Stomach (tissue), 4 donors: Measurements from ENCODE around the gene TXNDC11.

Experiments used
- CTCF ChIP-seq, 7 experiments: fragments of 450-650 bp in 4 of 7; fragments of 200-600 bp in 3 of 7; sonication (generic) in 3 of 7; IDR thresholded peaks; one replicate each; pipeline ENCODE4 v1.5.1; 2016 to 2019; ENCODE audit warnings: antibody characterized with exemption in 7 of 7, control low read depth in 2 of 7, mild to moderate bottlenecking in 1 of 7
- POLR2A ChIP-seq, 4 donors: fragments of 450-650 bp; IDR thresholded peaks; one replicate each; pipeline ENCODE4 v1.6.1; 2016; ENCODE audit warnings: antibody characterized with exemption in 4 of 4, control low read depth in 2 of 4, mild to moderate bottlenecking in 1 of 4, moderate library complexity in 1 of 4

GRCh38 chr16:11768849-11769248 lies 26.2 kb upstream of the TXNDC11 start:
- TF ChIP-seq CTCF (IDR thresholded peaks at IDR 0.05) (no peak), POLR2A (IDR thresholded peaks at IDR 0.05) (no peak)
